Tibial artery (tissue), 4 donors: Measurements from ENCODE around the gene GRM8.

Experiments
- DNase-seq, 2 donors: peaks; one replicate each; pipeline ENCODE4 v3.0.0-alpha.2; 2019
- H3K27ac ChIP-seq, 2 donors: fragments of 200-600 bp; sonication (generic) in 1 of 2; 1 replicate in 1 of 2; 2 replicates in 1 of 2; pipeline ENCODE4 v1.5.1; 2018 to 2019; ENCODE audit warnings: mild to moderate bottlenecking in 1 of 2
- H3K27me3 ChIP-seq, 2 donors: fragments of 200-600 bp; sonication (generic) in 1 of 2; one replicate each; pipeline versions ENCODE4 v1.5.1 to v1.6.0; 2016 to 2019
- H3K36me3 ChIP-seq, 3 donors: fragments of 200-600 bp; sonication (generic) in 2 of 3; one replicate each; pipeline ENCODE4 v1.5.1; 2016 to 2019; ENCODE audit warnings: mild to moderate bottlenecking in 2 of 3
- H3K4me1 ChIP-seq, 4 donors: fragments of 200-600 bp; sonication (generic) in 2 of 4; 1 replicate in 3 of 4; 2 replicates in 1 of 4; pipeline ENCODE4 v1.5.1; 2016 to 2019
- H3K4me3 ChIP-seq, 2 donors: fragments of 200-600 bp; sonication (generic) in 1 of 2; 1 replicate in 1 of 2; 2 replicates in 1 of 2; pipeline ENCODE4 v1.5.1; 2018 to 2019; ENCODE audit warnings: mild to moderate bottlenecking in 2 of 2
- H3K9me3 ChIP-seq, 3 donors: fragments of 200-600 bp; sonication (generic) in 1 of 3; one replicate each; pipeline ENCODE4 v1.5.1; 2016 to 2019
- intact Hi-C: fragments of 100-400 bp; cut with DNase I; formaldehyde crosslinking; loops from one replicate; pipeline ENCODE4 v1.15.0; 2023; ENCODE audit warnings: low total_unique reads
- TF ChIP-seq, protein P1 (sequence below), 2 experiments: fragments of 200-600 bp in 1 of 2; fragments of 450-650 bp in 1 of 2; IDR thresholded peaks; one replicate each; pipeline ENCODE4 v1.5.1; 2017 to 2019; ENCODE audit warnings: antibody characterized with exemption in 2 of 2, mild to moderate bottlenecking in 1 of 2, moderate library complexity in 1 of 2

GRM8 gene

DNA sequence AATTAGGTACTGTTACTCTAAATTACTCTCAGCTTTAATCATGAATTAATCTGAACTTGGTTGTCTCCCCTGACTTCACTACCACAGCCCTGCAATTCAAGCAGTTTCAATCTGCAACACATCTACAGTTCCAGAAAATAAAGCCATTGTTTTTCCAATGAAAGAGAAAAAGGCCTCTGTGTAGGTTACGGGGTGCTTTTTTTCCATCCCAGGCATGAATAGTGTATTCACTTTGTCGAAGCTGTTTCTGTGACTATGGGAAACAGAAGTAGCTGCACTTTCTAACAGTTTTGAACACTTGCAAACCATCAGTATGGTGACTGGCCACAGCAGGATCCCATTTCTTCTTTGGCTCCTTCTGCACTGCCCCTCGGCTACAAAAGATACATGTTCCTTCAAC is 460.2 kb downstream of the GRM8 start:
- H3K4me1 ChIP-seq = no peaks in the 10 kb centered on the region
- H3K27me3 ChIP-seq = no peaks in the 10 kb centered on the region
- TF ChIP-seq, protein P1, sequence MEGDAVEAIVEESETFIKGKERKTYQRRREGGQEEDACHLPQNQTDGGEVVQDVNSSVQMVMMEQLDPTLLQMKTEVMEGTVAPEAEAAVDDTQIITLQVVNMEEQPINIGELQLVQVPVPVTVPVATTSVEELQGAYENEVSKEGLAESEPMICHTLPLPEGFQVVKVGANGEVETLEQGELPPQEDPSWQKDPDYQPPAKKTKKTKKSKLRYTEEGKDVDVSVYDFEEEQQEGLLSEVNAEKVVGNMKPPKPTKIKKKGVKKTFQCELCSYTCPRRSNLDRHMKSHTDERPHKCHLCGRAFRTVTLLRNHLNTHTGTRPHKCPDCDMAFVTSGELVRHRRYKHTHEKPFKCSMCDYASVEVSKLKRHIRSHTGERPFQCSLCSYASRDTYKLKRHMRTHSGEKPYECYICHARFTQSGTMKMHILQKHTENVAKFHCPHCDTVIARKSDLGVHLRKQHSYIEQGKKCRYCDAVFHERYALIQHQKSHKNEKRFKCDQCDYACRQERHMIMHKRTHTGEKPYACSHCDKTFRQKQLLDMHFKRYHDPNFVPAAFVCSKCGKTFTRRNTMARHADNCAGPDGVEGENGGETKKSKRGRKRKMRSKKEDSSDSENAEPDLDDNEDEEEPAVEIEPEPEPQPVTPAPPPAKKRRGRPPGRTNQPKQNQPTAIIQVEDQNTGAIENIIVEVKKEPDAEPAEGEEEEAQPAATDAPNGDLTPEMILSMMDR (IDR thresholded peaks at IDR 0.05) = no peak
- DNase-seq = no peak
- no peaks in the 10 kb centered on the region for H3K36me3 ChIP-seq
- intact Hi-C loops = no loop called here
- H3K27ac ChIP-seq = no peak overlapping the region
- no peak overlapping the region for H3K4me3 ChIP-seq
- no peaks in the 10 kb centered on the region for H3K9me3 ChIP-seq

DNA sequence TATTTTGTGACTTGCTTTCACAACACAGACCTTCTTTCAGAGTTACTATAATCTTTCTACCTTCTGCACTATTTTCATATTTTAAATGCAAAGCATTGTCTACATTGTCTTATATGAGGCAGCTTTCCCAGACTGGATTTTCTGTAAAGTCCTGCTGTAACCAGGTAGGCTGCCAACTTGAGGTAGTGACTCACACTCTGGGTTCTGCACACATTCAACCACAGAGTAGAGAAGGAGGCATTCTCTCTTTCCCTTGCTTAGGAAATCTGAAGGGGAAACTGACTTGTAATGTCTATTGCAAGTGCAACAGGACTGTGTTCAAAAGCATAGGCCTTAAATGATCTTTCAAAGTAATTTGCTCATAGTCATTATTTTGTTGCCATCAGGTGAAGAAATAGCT is 461.4 kb downstream of the GRM8 start:
- Histone ChIP-seq H3K9me3 (no peaks in the 10 kb centered on the region), H3K27me3 (no peaks in the 10 kb centered on the region), H3K27ac (no peak overlapping the region), H3K36me3 (no peaks in the 10 kb centered on the region), H3K4me3 (no peak overlapping the region), H3K4me1 (no peaks in the 10 kb centered on the region)
- no peak for DNase-seq
- TF ChIP-seq, protein P1 (IDR thresholded peaks at IDR 0.05) = no peak
- intact Hi-C loops = no loop called here

DNA sequence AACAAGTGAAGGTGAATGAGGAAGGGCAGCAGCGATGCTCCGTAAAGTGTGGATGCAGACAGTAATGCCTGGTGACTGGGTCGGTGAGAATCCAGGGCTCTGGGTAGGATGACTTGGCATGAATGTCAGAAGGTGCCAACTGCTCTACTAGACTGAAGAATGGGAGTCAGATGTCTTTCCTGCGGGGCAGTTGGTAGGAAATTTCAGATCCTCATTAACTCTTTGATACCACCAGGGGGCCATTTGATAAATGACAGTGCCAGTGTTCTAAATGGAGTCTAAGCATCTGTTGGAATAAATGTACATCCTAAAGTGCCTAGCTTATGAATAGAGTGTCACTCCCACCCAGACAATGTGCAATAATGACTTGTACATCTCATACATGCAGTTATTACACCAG is 462.0 kb downstream of the GRM8 start:
- DNase-seq = no peak
- no peaks in the 10 kb centered on the region for H3K27me3 ChIP-seq
- H3K36me3 ChIP-seq = no peaks in the 10 kb centered on the region
- intact Hi-C loops = no loop called here
- no peak overlapping the region for H3K27ac ChIP-seq
- TF ChIP-seq, protein P1 (IDR thresholded peaks at IDR 0.05) = no peak
- H3K9me3 ChIP-seq = no peaks in the 10 kb centered on the region
- H3K4me1 ChIP-seq = no peaks in the 10 kb centered on the region
- no peak overlapping the region for H3K4me3 ChIP-seq

DNA sequence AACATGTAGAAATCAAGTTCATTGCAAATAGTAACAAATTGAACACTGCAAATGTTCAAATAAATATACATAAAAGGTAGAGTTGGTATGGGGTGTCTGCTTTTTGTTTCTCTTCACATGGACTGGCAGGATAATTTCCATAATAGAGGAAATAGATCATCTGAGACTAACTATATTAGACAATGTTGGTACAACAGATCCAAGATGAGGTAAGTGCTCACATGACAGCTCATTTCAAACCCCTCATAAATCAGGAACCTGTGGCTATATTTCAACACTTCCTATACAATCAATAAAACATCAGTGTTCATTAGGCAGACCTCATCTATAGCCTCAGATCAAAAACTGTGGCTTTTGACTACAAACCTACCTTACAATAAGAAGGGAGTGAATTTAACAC is 469.1 kb downstream of the GRM8 start:
- H3K36me3 ChIP-seq = no peaks in the 10 kb centered on the region
- no peaks in the 10 kb centered on the region for H3K9me3 ChIP-seq
- intact Hi-C loops = no loop called here
- TF ChIP-seq, protein P1 (IDR thresholded peaks at IDR 0.05) = no peak
- H3K4me1 ChIP-seq = no peaks in the 10 kb centered on the region
- H3K4me3 ChIP-seq = no peak overlapping the region
- H3K27ac ChIP-seq = no peak overlapping the region
- no peak for DNase-seq
- no peaks in the 10 kb centered on the region for H3K27me3 ChIP-seq

DNA sequence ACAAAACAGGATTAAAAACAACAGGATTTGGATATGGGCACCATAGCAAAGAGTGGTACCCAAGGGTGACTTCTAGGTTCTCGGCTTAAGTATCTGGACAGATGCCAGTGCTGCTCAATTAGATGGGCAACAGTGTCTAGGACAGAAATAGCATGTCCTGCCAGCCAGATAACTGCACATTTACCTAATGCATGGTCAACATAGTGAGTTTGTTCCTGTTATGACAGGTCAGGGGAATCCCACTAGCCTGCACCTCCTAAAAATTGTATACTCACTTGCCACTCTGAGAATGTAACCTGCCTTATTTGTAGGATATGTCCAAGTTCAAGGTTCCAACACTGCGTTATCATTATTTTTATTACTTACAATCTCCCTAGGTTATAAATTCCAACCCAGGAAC is 471.7 kb downstream of the GRM8 start:
- no peak overlapping the region for H3K27ac ChIP-seq
- H3K9me3 ChIP-seq = no peaks in the 10 kb centered on the region
- H3K27me3 ChIP-seq = no peaks in the 10 kb centered on the region
- no peaks in the 10 kb centered on the region for H3K36me3 ChIP-seq
- no peak overlapping the region for H3K4me3 ChIP-seq
- intact Hi-C loops = no loop called here
- DNase-seq = no peak
- TF ChIP-seq, protein P1 (IDR thresholded peaks at IDR 0.05) = no peak
- H3K4me1 ChIP-seq = no peaks in the 10 kb centered on the region

DNA sequence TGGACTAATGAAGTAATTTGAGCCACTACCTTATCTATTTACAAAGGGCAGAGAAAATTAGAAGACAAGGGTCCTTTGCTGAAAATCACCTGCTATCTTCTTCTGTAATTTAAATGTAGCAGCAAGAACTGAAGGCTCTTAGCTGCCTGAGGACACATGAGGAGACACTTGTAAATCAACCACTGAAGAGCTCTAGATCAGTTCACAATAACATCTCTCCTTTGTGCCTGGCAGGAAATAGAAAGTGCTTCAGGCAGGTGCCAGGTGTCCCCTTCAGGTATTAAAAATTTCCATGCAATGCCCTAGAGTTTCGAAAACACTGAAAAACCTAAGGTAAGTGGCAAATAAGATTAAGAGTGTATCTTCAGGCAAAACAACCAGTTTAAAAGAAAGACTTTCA is 474.6 kb downstream of the GRM8 start:
- Histone ChIP-seq H3K27me3 (no peaks in the 10 kb centered on the region), H3K4me1 (no peaks in the 10 kb centered on the region), H3K27ac (no peak overlapping the region), H3K36me3 (no peaks in the 10 kb centered on the region), H3K9me3 (no peaks in the 10 kb centered on the region), H3K4me3 (no peak overlapping the region)
- intact Hi-C loops = no loop called here
- TF ChIP-seq, protein P1 (IDR thresholded peaks at IDR 0.05) = no peak
- no peak for DNase-seq
